HCT116 (cell line): ENCODE data around the gene WDR19. TPM values are rescaled to one million over a fixed set of nuclear protein-coding genes. Genes with fewer than 3 reads are reported as not detected.

ENCODE experiments used
- ATAC-seq: fragments of 200-7000 bp; cut with Tn5 transposase; 2 replicates; pipeline ENCODE4 v1.9.1; 2020; ENCODE audit warnings: mild to moderate bottlenecking, moderate library complexity
- BruUV-seq: library from RNA; stranded (reverse); fragments of 400-500 nt; replicated peaks from 2 replicates; lab custom pipeline; 2021; lab: Mats Ljungman, UMichigan
- CTCF ChIA-PET: fragments of 300-600 bp; sonication (Branson Sonifier 250); formaldehyde crosslinking; loops from one replicate; lab custom pipeline; 2021; ENCODE audit warnings: antibody characterized with exemption; lab: Charles Lee
- POLR2A ChIA-PET: fragments of 300-600, 350-600 bp; sonication (Branson Sonifier 250); formaldehyde crosslinking; loops from one replicate; lab custom pipeline; 2021; ENCODE audit warnings: antibody characterized with exemption; lab: Charles Lee
- RAD21 ChIA-PET, 2 experiments: fragments of 300-600 bp; sonication (Branson Sonifier 250); formaldehyde crosslinking; loops; one replicate each; lab custom pipeline; 2023; ENCODE audit warnings: low total read pairs in 2 of 2; ENCODE audit not compliant: uncharacterized antibody in 2 of 2, unreplicated experiment in 2 of 2, low non-redundant PET in 1 of 2; lab: Charles Lee
- DNase-seq: peaks from one replicate; pipeline ENCODE4 v3.0.0-alpha.2; 2010; ENCODE audit warnings: low read depth, low spot score
- H2AFZ ChIP-seq: fragments of 200-600 bp; shearing (Covaris generic), sonication (generic); 2 replicates; pipeline ENCODE4 v1.6.1; 2017; ENCODE audit warnings: low read depth, mixed run types, mixed read lengths, antibody characterized with exemption, low read length; ENCODE audit not compliant: poor library complexity, severe bottlenecking
- H3K27ac ChIP-seq: 2 replicates; pipeline ENCODE4 v1.5.1; 2012; ENCODE audit warnings: low read depth, low read length
- H3K27me3 ChIP-seq: fragments of 200-600 bp; sonication (generic); 2 replicates; pipeline ENCODE4 v1.6.1; 2016; ENCODE audit warnings: mixed run types, low read length, mixed read lengths; ENCODE audit not compliant: insufficient read depth
- H3K36me3 ChIP-seq, 2 experiments: fragments of 200-500 bp in 1 of 2; fragments of 200-600 bp in 1 of 2; sonication (Bioruptor generic) in 1 of 2; sonication (generic) in 1 of 2; 2 replicates each; pipeline versions ENCODE4 v1.5.1 to v1.6.1; 2014 to 2016; ENCODE audit warnings: low read length in 2 of 2, inconsistent platforms in 1 of 2, mixed read lengths in 1 of 2, mixed run types in 1 of 2; ENCODE audit not compliant: insufficient read depth in 2 of 2, control insufficient read depth in 1 of 2
- H3K4me1 ChIP-seq, 2 experiments: fragments of 200-600 bp in 1 of 2; sonication (generic) in 1 of 2; 2 replicates each; pipeline versions ENCODE4 v1.5.1 to v1.6.1; 2012 to 2017; ENCODE audit warnings: low read length in 2 of 2, inconsistent platforms in 1 of 2, mild to moderate bottlenecking in 1 of 2, mixed read lengths in 1 of 2, mixed run types in 1 of 2, moderate library complexity in 1 of 2; ENCODE audit not compliant: insufficient read depth in 2 of 2, control insufficient read depth in 1 of 2
- H3K4me2 ChIP-seq: fragments of 200-600 bp; sonication (generic); 2 replicates; pipeline ENCODE4 v1.6.1; 2017; ENCODE audit warnings: mixed run types, low read length, mixed read lengths
- H3K4me3 ChIP-seq, 2 experiments: fragments of 200-600 bp in 1 of 2; sonication (generic) in 1 of 2; replicated peaks in 1 of 2; 2 replicates each; pipeline ENCODE4 v1.5.1; 2011 to 2016; ENCODE audit warnings: low read length in 2 of 2, control low read depth in 1 of 2, low read depth in 1 of 2, mild to moderate bottlenecking in 1 of 2, mixed read lengths in 1 of 2, mixed run types in 1 of 2
- H3K79me2 ChIP-seq: fragments of 200-600 bp; sonication (generic); 2 replicates; pipeline ENCODE4 v1.6.1; 2017; ENCODE audit warnings: mild to moderate bottlenecking, mixed run types, low read length, moderate library complexity, mixed read lengths; ENCODE audit not compliant: insufficient read depth
- H3K9ac ChIP-seq: fragments of 200-600 bp; sonication (generic); 2 replicates; pipeline ENCODE4 v1.6.1; 2016; ENCODE audit warnings: low read length, mixed read lengths
- H3K9me2 ChIP-seq: fragments of 200-600 bp; sonication (generic), shearing (Covaris generic); 2 replicates; pipeline ENCODE4 v1.6.1; 2017; ENCODE audit warnings: mixed run types, mild to moderate bottlenecking, moderate library complexity; ENCODE audit not compliant: insufficient read depth
- H3K9me3 ChIP-seq, 2 experiments: fragments of 200-500 bp in 1 of 2; fragments of 200-600 bp in 1 of 2; sonication (Bioruptor generic) in 1 of 2; sonication (generic) in 1 of 2; 2 replicates each; pipeline ENCODE4 v1.6.1; 2014 to 2017; ENCODE audit warnings: low read length in 2 of 2, mixed read lengths in 2 of 2, inconsistent platforms in 1 of 2, low read depth in 1 of 2, mild to moderate bottlenecking in 1 of 2, mixed run types in 1 of 2, moderate library complexity in 1 of 2; ENCODE audit not compliant: control insufficient read depth in 1 of 2, insufficient read depth in 1 of 2
- H4K20me1 ChIP-seq: fragments of 200-600 bp; sonication (generic), shearing (Covaris generic); 2 replicates; pipeline ENCODE4 v1.6.1; 2017; ENCODE audit warnings: mixed run types, mild to moderate bottlenecking, moderate library complexity; ENCODE audit not compliant: insufficient read depth
- CBX3 ChIP-seq: IDR thresholded peaks from 2 replicates; pipeline ENCODE4 v1.6.1; 2012; ENCODE audit warnings: low read depth
- EGR1 ChIP-seq: IDR thresholded peaks from 2 replicates; pipeline ENCODE4 v1.6.1; 2012; ENCODE audit warnings: low read depth
- ELF1 ChIP-seq: IDR thresholded peaks from 2 replicates; pipeline ENCODE4 v1.6.1; 2012; ENCODE audit warnings: low read depth, borderline replicate concordance
- FOSL1 ChIP-seq: IDR thresholded peaks from 2 replicates; pipeline ENCODE4 v1.6.1; 2012; ENCODE audit warnings: low read depth
- POLR2A ChIP-seq: IDR thresholded peaks from 2 replicates; pipeline ENCODE4 v1.7.0; 2011; ENCODE audit warnings: borderline replicate concordance; ENCODE audit not compliant: insufficient read depth, insufficient read length; ENCODE audit errors: extremely low read depth
- POLR2AphosphoS5 ChIP-seq: IDR thresholded peaks from 2 replicates; pipeline ENCODE4 v1.6.1; 2011; ENCODE audit warnings: mild to moderate bottlenecking, low read depth, low read length, moderate library complexity
- RAD21 ChIP-seq: IDR thresholded peaks from 2 replicates; pipeline ENCODE4 v1.6.1; 2012; ENCODE audit warnings: low read depth, mild to moderate bottlenecking
- SIN3A ChIP-seq: IDR thresholded peaks from 2 replicates; pipeline ENCODE4 v1.6.1; 2012; ENCODE audit warnings: low read depth
- SP1 ChIP-seq: IDR thresholded peaks from 2 replicates; pipeline ENCODE4 v1.6.1; 2012; ENCODE audit warnings: low read depth
- SRF ChIP-seq: IDR thresholded peaks from 2 replicates; pipeline ENCODE4 v1.6.1; 2012; ENCODE audit warnings: low read depth
- TCF7L2 ChIP-seq: IDR thresholded peaks from 2 replicates; pipeline ENCODE4 v1.7.0; 2011; ENCODE audit warnings: borderline replicate concordance, inconsistent platforms; ENCODE audit not compliant: insufficient read depth, insufficient read length; ENCODE audit errors: extremely low read depth
- YY1 ChIP-seq: IDR thresholded peaks from 2 replicates; pipeline ENCODE4 v1.6.1; 2011; ENCODE audit warnings: low read length, low read depth, moderate library complexity, mild to moderate bottlenecking; ENCODE audit not compliant: insufficient replicate concordance; ENCODE audit errors: extremely low read depth
- ZFX ChIP-seq: fragments of 450-650 bp; IDR thresholded peaks from 2 replicates; pipeline ENCODE4 v1.6.1; 2017
- ZNF274 ChIP-seq: fragments of 200-500 bp; sonication (Bioruptor generic); IDR thresholded peaks from 2 replicates; pipeline ENCODE4 v1.6.1; 2014; ENCODE audit warnings: mild to moderate bottlenecking, low read depth, low read length, inconsistent platforms
- intact Hi-C: fragments of 100-400 bp; cut with micrococcal nuclease; formaldehyde crosslinking; loops from 2 replicates; pipeline ENCODE4 v1.10.0; 2022
- total RNA-seq: library from RNA; stranded (reverse); gene quantifications from one replicate; pipeline ENCODE4 v1.2.1, GENCODE V29; 2021; ENCODE audit not compliant: unreplicated experiment
- TF ChIP-seq, protein P1 (sequence below): IDR thresholded peaks from 2 replicates; pipeline ENCODE4 v1.6.1; 2011; ENCODE audit warnings: mild to moderate bottlenecking, low read length, moderate library complexity; ENCODE audit not compliant: insufficient replicate concordance; ENCODE audit errors: extremely low read depth
- TF ChIP-seq, protein P2 (sequence below): IDR thresholded peaks from 2 replicates; pipeline ENCODE4 v1.6.1; 2012; ENCODE audit warnings: low read depth
- TF ChIP-seq, protein P3 (sequence below): IDR thresholded peaks from 2 replicates; pipeline ENCODE4 v1.6.1; 2012

Gene WDR19
- total RNA-seq, 1 experiment from 2014 or later = 18.8 TPM

DNA sequence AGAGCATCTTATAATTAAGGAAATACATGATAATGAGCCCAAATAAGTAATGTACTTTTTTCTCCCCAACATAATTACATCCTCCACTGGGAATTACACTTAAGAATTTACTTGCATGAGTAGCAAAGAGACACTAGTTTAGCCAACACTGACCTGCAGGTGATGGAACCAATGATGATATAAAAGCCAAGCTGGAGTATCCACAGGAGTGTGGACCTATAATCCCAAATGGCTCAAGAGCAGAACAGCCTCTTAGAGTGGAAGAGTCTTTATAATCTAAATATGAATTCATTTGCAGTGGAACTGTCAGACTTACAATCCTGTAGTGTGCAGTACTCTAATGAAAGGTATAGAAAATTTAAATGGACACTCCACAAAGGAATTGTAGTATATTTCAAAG is 22.2 kb downstream of the WDR19 start (continued):
- TF ChIP-seq, protein P1, sequence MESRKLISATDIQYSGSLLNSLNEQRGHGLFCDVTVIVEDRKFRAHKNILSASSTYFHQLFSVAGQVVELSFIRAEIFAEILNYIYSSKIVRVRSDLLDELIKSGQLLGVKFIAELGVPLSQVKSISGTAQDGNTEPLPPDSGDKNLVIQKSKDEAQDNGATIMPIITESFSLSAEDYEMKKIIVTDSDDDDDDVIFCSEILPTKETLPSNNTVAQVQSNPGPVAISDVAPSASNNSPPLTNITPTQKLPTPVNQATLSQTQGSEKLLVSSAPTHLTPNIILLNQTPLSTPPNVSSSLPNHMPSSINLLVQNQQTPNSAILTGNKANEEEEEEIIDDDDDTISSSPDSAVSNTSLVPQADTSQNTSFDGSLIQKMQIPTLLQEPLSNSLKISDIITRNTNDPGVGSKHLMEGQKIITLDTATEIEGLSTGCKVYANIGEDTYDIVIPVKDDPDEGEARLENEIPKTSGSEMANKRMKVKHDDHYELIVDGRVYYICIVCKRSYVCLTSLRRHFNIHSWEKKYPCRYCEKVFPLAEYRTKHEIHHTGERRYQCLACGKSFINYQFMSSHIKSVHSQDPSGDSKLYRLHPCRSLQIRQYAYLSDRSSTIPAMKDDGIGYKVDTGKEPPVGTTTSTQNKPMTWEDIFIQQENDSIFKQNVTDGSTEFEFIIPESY = no peak
- no peak for TF ChIP-seq TCF7L2
- TF ChIP-seq ELF1 = no peak
- no peak for TF ChIP-seq FOSL1

DNA sequence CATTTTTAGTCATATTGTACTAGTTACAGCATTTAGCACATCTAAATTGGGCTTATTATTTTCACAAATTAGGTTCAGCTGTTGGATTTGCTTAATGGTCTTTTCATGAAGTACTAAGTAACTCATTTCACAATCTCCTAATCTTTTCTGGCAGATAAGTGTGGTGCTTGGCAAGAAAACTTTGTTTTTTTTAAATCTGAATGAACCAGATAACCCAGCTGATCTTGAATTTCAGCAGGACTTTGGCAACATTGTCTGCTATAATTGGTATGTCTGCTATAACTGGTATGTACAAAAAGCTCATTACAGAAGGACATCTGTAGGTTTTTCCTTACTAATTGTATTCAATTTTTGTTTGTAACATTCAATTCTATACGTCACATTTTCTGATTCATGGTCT is 22.7 kb downstream of the WDR19 start:
- Histone ChIP-seq H3K9me2 (no peaks in the 10 kb centered on the region), H3K9me3 (no peaks in the 10 kb centered on the region), H3K4me2 (no peak overlapping the region), H4K20me1 (no peaks in the 10 kb centered on the region), H3K9ac (no peak overlapping the region), H3K79me2 (no peaks in the 10 kb centered on the region), H3K27ac (no peak overlapping the region), H3K36me3 (0 out of 4 replicates have a peak, but pooled peaks cover 0 to 3% of the 10 kb centered on the region in 2 experiments), H3K4me3 (no peak overlapping the region), H3K27me3 (no peaks in the 10 kb centered on the region), H3K4me1 (no peaks in the 10 kb centered on the region), H2AFZ (no peak overlapping the region)
- intact Hi-C loops = no loop called here
- no TSS peak for BruUV-seq
- RAD21 ChIA-PET = no interaction called here
- CTCF ChIA-PET = no interaction called here
- DNase-seq = no peak
- TF ChIP-seq EGR1 (no peak), POLR2AphosphoS5 (no peak), SIN3A (no peak), TCF7L2 (no peak), RAD21 (no peak), CBX3 (no peak), POLR2A (no peak), ZFX (no peak), SP1 (no peak), YY1 (no peak), ZNF274 (no peak), SRF (no peak)
- TF ChIP-seq, protein P2, sequence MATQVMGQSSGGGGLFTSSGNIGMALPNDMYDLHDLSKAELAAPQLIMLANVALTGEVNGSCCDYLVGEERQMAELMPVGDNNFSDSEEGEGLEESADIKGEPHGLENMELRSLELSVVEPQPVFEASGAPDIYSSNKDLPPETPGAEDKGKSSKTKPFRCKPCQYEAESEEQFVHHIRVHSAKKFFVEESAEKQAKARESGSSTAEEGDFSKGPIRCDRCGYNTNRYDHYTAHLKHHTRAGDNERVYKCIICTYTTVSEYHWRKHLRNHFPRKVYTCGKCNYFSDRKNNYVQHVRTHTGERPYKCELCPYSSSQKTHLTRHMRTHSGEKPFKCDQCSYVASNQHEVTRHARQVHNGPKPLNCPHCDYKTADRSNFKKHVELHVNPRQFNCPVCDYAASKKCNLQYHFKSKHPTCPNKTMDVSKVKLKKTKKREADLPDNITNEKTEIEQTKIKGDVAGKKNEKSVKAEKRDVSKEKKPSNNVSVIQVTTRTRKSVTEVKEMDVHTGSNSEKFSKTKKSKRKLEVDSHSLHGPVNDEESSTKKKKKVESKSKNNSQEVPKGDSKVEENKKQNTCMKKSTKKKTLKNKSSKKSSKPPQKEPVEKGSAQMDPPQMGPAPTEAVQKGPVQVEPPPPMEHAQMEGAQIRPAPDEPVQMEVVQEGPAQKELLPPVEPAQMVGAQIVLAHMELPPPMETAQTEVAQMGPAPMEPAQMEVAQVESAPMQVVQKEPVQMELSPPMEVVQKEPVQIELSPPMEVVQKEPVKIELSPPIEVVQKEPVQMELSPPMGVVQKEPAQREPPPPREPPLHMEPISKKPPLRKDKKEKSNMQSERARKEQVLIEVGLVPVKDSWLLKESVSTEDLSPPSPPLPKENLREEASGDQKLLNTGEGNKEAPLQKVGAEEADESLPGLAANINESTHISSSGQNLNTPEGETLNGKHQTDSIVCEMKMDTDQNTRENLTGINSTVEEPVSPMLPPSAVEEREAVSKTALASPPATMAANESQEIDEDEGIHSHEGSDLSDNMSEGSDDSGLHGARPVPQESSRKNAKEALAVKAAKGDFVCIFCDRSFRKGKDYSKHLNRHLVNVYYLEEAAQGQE = no peak
- TF ChIP-seq, protein P3, sequence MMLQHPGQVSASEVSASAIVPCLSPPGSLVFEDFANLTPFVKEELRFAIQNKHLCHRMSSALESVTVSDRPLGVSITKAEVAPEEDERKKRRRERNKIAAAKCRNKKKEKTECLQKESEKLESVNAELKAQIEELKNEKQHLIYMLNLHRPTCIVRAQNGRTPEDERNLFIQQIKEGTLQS = no peak
- TF ChIP-seq, protein P1 = no peak
- POLR2A ChIA-PET = no interaction called here
- ATAC-seq = no peak
